Gastrocnemius medialis (tissue), 4 donors: ENCODE data around the gene DIPK1C. TPM values are rescaled to one million over a fixed set of nuclear protein-coding genes. Genes with fewer than 3 reads are reported as not detected.

Experiments used
- ATAC-seq, 2 donors: fragments of 150-250 bp; one replicate each; pipeline ENCODE4 v1.9.1; 2016
- DNase-seq, 2 donors: peaks; one replicate each; pipeline ENCODE4 v3.0.0-alpha.2; 2019
- H3K27ac ChIP-seq, 4 donors: fragments of 200-600 bp; sonication (generic); 1 replicate in 1 of 4; 2 replicates in 3 of 4; pipeline ENCODE4 v1.5.1; 2016 to 2018; ENCODE audit warnings: mild to moderate bottlenecking in 2 of 4, moderate library complexity in 1 of 4
- H3K27me3 ChIP-seq, 3 donors: fragments of 200-600 bp; sonication (generic) in 2 of 3; 1 replicate in 1 of 3; 2 replicates in 2 of 3; pipeline versions ENCODE4 v1.5.1 to v1.6.0; 2016 to 2019; ENCODE audit warnings: mild to moderate bottlenecking in 1 of 3, moderate library complexity in 1 of 3
- H3K36me3 ChIP-seq, 2 donors: fragments of 200-600 bp; sonication (generic) in 1 of 2; one replicate each; pipeline ENCODE4 v1.5.1; 2017 to 2018
- H3K4me1 ChIP-seq, 2 donors: fragments of 200-600 bp; sonication (generic) in 1 of 2; one replicate each; pipeline ENCODE4 v1.5.1; 2016 to 2017; ENCODE audit warnings: mild to moderate bottlenecking in 2 of 2
- H3K4me3 ChIP-seq, 4 donors: fragments of 200-600 bp; sonication (generic) in 3 of 4; 1 replicate in 1 of 4; 2 replicates in 3 of 4; pipeline ENCODE4 v1.5.1; 2016 to 2019; ENCODE audit warnings: mild to moderate bottlenecking in 2 of 4
- H3K9me3 ChIP-seq, 3 donors: fragments of 200-600 bp; sonication (generic) in 2 of 3; 1 replicate in 1 of 3; 2 replicates in 2 of 3; pipeline ENCODE4 v1.5.1; 2016 to 2019
- POLR2A ChIP-seq, 2 donors: fragments of 450-650 bp; IDR thresholded peaks; one replicate each; pipeline ENCODE4 v1.6.1; 2017; ENCODE audit warnings: antibody characterized with exemption in 2 of 2, mild to moderate bottlenecking in 2 of 2, moderate library complexity in 2 of 2
- in situ Hi-C, 4 donors: fragments of 200-750 bp; cut with MboI; loops; one replicate each; pipeline versions ENCODE4 v1.15.0 to v1.8.0; 2017; ENCODE audit warnings: low sequenced_read_pairs in 4 of 4
- intact Hi-C: fragments of 100-400 bp; cut with DNase I; formaldehyde crosslinking; loops from one replicate; pipeline ENCODE4 v1.15.1; 2023; ENCODE audit warnings: low total_unique reads
- total RNA-seq, 4 donors: library from RNA; depleted of rRNA; stranded (reverse); fragments of >200 nt; gene quantifications; one replicate each; pipeline versions ENCODE4 v1.1.0 to v1.2.3, GENCODE V29; 2016
- TF ChIP-seq, protein P1 (sequence below), 5 experiments: fragments of 450-650 bp in 3 of 5; fragments of 200-600 bp in 2 of 5; sonication (generic) in 2 of 5; IDR thresholded peaks in 4 of 5; conservative IDR thresholded peaks in 1 of 5; 1 replicate in 4 of 5; 2 replicates in 1 of 5; pipeline ENCODE4 v1.5.1; 2016 to 2019; ENCODE audit warnings: antibody characterized with exemption in 5 of 5, mild to moderate bottlenecking in 3 of 5, moderate library complexity in 3 of 5

The DIPK1C gene
- total RNA-seq, 4 donors from 2014 or later, result 0.07 to 2.0 TPM; not detected in 2

- Histone ChIP-seq H3K27ac (no peak overlapping the region), H3K36me3 (no peaks in the 10 kb centered on the region), H3K9me3 (no peaks in the 10 kb centered on the region), H3K4me3 (no peak overlapping the region), H3K4me1 (peaks cover 0 to 3% of the 10 kb centered on the region in 2 donors), H3K27me3 (no peaks in the 10 kb centered on the region)
- ATAC-seq, result no peak
- intact Hi-C loops (no loop called here), in situ Hi-C loops (no loop called here)
- DNase-seq, result no peak
- TF ChIP-seq POLR2A (IDR thresholded peaks at IDR 0.05), result no peak
- TF ChIP-seq, protein P1, sequence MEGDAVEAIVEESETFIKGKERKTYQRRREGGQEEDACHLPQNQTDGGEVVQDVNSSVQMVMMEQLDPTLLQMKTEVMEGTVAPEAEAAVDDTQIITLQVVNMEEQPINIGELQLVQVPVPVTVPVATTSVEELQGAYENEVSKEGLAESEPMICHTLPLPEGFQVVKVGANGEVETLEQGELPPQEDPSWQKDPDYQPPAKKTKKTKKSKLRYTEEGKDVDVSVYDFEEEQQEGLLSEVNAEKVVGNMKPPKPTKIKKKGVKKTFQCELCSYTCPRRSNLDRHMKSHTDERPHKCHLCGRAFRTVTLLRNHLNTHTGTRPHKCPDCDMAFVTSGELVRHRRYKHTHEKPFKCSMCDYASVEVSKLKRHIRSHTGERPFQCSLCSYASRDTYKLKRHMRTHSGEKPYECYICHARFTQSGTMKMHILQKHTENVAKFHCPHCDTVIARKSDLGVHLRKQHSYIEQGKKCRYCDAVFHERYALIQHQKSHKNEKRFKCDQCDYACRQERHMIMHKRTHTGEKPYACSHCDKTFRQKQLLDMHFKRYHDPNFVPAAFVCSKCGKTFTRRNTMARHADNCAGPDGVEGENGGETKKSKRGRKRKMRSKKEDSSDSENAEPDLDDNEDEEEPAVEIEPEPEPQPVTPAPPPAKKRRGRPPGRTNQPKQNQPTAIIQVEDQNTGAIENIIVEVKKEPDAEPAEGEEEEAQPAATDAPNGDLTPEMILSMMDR (IDR thresholded peaks at IDR 0.05 in 4 of 5, conservative IDR thresholded peaks at IDR 0.05 in 1 of 5), result no peak
Measured at GRCh38 chr18:74392323-74392722, 64.8 kb downstream of the DIPK1C start.

GRCh38 chr18:74390900-74391299 is 66.2 kb downstream of the DIPK1C start:
- H3K4me1 ChIP-seq, result no peaks in the 10 kb centered on the region
- intact Hi-C loops (no loop called here), in situ Hi-C loops (no loop called here)
- H3K4me3 ChIP-seq, result no peak overlapping the region
- H3K27me3 ChIP-seq, result no peaks in the 10 kb centered on the region
- no peaks in the 10 kb centered on the region for H3K9me3 ChIP-seq
- no peak for TF ChIP-seq POLR2A (IDR thresholded peaks at IDR 0.05)
- TF ChIP-seq, protein P1 (IDR thresholded peaks at IDR 0.05 in 4 of 5, conservative IDR thresholded peaks at IDR 0.05 in 1 of 5), result no peak
- DNase-seq, result no peak
- H3K27ac ChIP-seq, result no peak overlapping the region
- ATAC-seq, result no peak
- no peaks in the 10 kb centered on the region for H3K36me3 ChIP-seq

GRCh38 chr18:74389991-74390390 is 67.1 kb downstream of the DIPK1C start:
- no peak for ATAC-seq
- in situ Hi-C loops, result no loop called here
- intact Hi-C loops, result no loop called here

DNA sequence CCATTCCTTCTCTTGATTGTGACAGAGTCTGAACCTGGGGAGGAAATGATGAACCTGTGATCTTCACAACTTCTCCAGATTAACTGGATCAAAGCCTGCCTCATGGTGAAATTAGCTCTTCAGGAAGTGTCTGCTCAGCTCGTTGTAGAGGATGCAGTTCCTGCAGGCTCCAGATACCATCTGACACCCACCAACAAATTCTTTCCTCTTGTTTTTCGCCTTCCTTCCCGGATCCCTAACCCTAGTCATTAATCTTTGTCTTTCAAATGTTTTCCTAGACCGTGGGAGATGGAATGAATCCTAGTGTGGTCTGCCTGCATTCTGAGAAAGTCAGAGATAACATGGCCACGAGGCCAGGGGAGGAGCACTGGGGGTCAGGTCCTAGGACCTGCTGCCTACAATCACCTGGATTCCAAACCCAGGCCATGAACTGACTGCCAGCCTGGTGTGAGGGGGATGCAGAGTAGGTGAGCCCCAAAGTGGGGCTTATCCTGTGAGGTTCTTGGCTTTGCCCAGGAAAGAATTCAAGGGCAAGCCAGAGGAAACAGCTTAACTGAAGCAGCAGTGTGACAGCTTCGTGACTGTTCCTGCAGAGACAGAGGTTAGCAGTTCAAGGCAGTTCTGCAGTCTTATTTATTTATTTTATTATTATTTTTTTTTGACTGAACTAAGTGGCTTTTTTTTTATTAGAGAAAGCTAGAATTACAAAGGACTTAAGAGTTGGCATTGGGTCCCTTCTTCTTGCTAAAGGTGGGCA is 67.8 kb downstream of the DIPK1C start:
- H3K4me1 ChIP-seq, result no peaks in the 10 kb centered on the region
- H3K9me3 ChIP-seq, result no peaks in the 10 kb centered on the region
- DNase-seq, result no peak
- intact Hi-C loops (no loop called here), in situ Hi-C loops (no loop called here)
- no peak overlapping the region for H3K4me3 ChIP-seq
- no peak for ATAC-seq
- no peak overlapping the region for H3K27ac ChIP-seq
- H3K27me3 ChIP-seq, result no peaks in the 10 kb centered on the region
- TF ChIP-seq, protein P1 (IDR thresholded peaks at IDR 0.05 in 4 of 5, conservative IDR thresholded peaks at IDR 0.05 in 1 of 5), result no peak
- no peak for TF ChIP-seq POLR2A (IDR thresholded peaks at IDR 0.05)
- H3K36me3 ChIP-seq, result no peaks in the 10 kb centered on the region

More at GRCh38 chr18:74389991-74390390, 67.1 kb downstream of the DIPK1C start:
- no peaks in the 10 kb centered on the region for H3K9me3 ChIP-seq
- H3K4me3 ChIP-seq, result no peak overlapping the region
- TF ChIP-seq POLR2A (IDR thresholded peaks at IDR 0.05), result no peak
- TF ChIP-seq, protein P1 (IDR thresholded peaks at IDR 0.05 in 4 of 5, conservative IDR thresholded peaks at IDR 0.05 in 1 of 5), result no peak
- no peaks in the 10 kb centered on the region for H3K36me3 ChIP-seq
- no peaks in the 10 kb centered on the region for H3K4me1 ChIP-seq
- no peak overlapping the region for H3K27ac ChIP-seq
- H3K27me3 ChIP-seq, result no peaks in the 10 kb centered on the region
- no peak for DNase-seq
